ENCODE data around the gene B4GALNT1.
A peak's percentile ranks its signal among the peaks of the same experiment; 100 is the strongest.
"Not testable (repeated sequence)": the region's sequence is repeated elsewhere in the genome, so short reads cannot be mapped to it uniquely, and the experiment has no call there.

B4GALNT1 gene

GRCh38 chr12:57620245-57620935 is 12.6 kb downstream of the B4GALNT1 start:
- DNase-seq = no peak

- DNase-seq = peak; percentile 42
Observed at GRCh38 chr12:57619434-57620244, 13.4 kb downstream of the B4GALNT1 start.

- DNase-seq = no peak
Observed at GRCh38 chr12:57618966-57619433, 14.0 kb downstream of the B4GALNT1 start.

GRCh38 chr12:57618431-57618830 is 14.6 kb downstream of the B4GALNT1 start:
- not testable (repeated sequence) for DNase-seq

GRCh38 chr12:57617942-57618341 is 15.1 kb downstream of the B4GALNT1 start:
- DNase-seq = no peak

GRCh38 chr12:57616383-57617101 is 16.5 kb downstream of the B4GALNT1 start:
- no peak for DNase-seq

- no peak for DNase-seq
Observed at GRCh38 chr12:57615637-57616036, 17.4 kb downstream of the B4GALNT1 start.

GRCh38 chr12:57614948-57615500 is 18.0 kb downstream of the B4GALNT1 start:
- no peak for DNase-seq

- DNase-seq = no peak
Observed at GRCh38 chr12:57614178-57614947, 18.6 kb downstream of the B4GALNT1 start.

GRCh38 chr12:57613427-57614109 is 19.4 kb downstream of the B4GALNT1 start:
- DNase-seq = no peak

GRCh38 chr12:57612711-57613426 is 20.1 kb downstream of the B4GALNT1 start:
- DNase-seq = no peak

- no peak for DNase-seq
Observed at GRCh38 chr12:57611827-57612710, 20.9 kb downstream of the B4GALNT1 start.

GRCh38 chr12:57611108-57611826 is 21.7 kb downstream of the B4GALNT1 start, which contains the start of gene ARHGEF25:
ARHGEF25 (plus strand) TSS chr12:57611435; CDS start chr12:57611895, 460 bp downstream.
- DNase-seq = peak; percentile 77

- peak; percentile 19 for DNase-seq
Observed at GRCh38 chr12:57610554-57611107, 22.4 kb downstream of the B4GALNT1 start.

GRCh38 chr12:57609781-57610553 is 23.0 kb downstream of the B4GALNT1 start:
- no peak for DNase-seq

GRCh38 chr12:57609101-57609780 is 23.8 kb downstream of the B4GALNT1 start:
- no peak for DNase-seq

- no peak for DNase-seq
Observed at GRCh38 chr12:57607958-57608663, 24.9 kb downstream of the B4GALNT1 start.
